HG03432 (cell line): Measurements from ENCODE around the gene OR51A2.
"Not testable (repeated sequence)": the region's sequence is repeated elsewhere in the genome, so short reads cannot be mapped to it uniquely, and the experiment has no call there.

Experiments
- ATAC-seq: cut with Tn5 transposase; IDR thresholded peaks from one replicate; pipeline ENCODE4 v1.9.1; 2021; ENCODE audit warnings: mild to moderate bottlenecking, moderate library complexity; ENCODE audit not compliant: unreplicated experiment

The OR51A2 gene, protein sequence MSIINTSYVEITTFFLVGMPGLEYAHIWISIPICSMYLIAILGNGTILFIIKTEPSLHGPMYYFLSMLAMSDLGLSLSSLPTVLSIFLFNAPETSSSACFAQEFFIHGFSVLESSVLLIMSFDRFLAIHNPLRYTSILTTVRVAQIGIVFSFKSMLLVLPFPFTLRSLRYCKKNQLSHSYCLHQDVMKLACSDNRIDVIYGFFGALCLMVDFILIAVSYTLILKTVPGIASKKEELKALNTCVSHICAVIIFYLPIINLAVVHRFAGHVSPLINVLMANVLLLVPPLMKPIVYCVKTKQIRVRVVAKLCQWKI

DNA sequence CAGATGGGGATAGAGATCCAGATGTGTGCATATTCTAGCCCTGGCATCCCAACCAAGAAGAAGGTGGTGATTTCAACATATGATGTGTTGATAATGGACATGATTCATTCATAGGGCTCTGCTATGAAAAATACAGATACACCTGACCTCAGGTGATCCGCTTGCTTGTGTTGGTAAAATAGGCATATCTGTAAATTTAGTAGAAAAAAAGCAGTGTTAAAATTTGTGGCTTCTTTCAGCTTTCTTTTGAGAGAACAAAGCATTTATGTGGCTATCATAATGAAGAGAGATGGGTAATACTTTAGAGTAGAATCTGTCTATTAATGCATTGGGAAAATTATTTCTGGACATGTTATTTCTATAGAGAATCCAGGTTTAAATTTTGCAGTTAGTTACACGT, at the start of gene OR51A2:
OR51A2 (minus strand) TSS at position 101 of the 400 bp plus-strand sequence; CDS start at position 101, 0 bp downstream.
- ATAC-seq: not testable (repeated sequence)

GRCh38 chr11:5004424-5005274, 49.1 kb upstream of the OR51A2 start:
- ATAC-seq: no peak

- no peak for ATAC-seq
Observed at GRCh38 chr11:4994551-4994950, 39.0 kb upstream of the OR51A2 start, which contains the start of gene OR51L1. TSS of gene OR51L1 (plus strand) at chr11:4994851. CDS start at chr11:4998983, 4,132 bp downstream.

DNA sequence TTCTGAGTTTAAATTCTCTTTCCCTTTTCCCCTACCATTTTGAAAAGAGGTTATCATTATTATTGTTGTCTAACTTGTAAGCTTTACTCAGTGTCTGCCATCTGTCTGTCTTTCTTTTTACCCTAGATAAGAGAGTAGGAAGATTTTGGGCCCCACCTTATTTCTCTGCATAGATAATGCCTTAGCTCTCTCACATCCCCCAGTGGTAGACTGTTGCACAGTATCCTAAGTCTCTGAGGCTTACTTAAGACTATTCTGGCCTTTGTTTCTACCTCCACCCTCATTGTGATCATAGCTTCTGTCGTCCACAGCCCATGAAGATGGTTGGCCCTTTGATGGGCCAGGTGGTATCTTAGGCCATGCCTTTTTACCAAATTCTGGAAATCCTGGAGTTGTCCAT, 35.5 kb upstream of the OR51A2 start:
- ATAC-seq: no peak

DNA sequence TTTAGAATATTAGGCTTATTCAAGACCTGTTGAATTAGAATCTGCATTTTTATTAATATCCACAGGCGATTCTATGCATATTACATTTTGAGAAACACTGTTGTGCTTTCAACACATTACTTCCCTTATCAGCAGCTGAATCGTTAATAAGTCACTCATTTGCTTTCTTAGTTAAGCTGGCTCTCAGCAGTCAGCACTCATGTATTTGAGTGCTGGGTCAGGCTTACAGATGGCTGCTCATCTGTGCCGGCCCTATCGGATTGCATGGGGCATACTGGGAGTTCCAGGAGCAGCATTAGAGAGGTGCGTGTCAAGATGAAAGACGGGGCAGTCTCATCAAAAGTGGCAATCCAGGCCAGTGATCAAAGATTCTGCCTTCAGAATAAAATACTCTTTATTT, 28.3 kb upstream of the OR51A2 start:
- no peak for ATAC-seq

- ATAC-seq: no peak
Observed at GRCh38 chr11:4982678-4983077, 27.2 kb upstream of the OR51A2 start.

DNA sequence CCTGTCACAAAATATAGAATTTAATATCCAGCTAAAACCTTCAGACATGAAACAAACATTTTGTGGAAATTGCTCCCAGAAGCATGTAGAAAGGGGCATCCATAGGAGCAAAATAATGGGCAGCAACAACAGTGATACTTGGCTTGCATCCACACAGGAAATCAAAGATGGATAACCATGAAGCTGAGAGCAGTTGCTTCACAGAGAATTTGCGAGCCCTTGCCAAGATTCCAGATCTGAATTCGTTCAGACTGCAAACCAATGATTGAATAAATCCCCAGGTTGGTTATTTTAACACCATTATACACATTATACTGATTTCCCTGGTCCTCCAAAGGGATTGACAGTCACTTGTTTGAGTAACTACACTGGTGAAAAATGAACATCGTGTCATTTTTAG, 23.5 kb upstream of the OR51A2 start:
- ATAC-seq: no peak

DNA sequence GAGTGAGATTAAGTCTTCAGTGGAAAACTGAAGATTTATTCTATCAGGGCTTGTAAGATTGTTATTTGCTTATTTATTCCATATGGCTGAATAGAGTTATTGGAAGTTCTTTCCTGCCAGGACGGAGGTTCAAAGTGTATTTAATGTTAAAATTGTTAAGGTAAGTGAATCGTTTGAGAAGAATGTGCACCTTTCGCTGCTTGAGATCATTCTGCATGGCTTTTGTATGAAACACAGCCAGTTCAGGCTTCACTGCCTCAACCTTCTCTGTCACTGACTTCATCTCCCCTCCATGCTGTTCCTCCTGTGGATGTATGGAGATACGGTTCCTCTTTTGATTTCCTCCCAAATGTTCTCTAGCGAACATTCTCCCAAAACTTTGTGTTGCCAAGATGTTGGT, 19.9 kb upstream of the OR51A2 start:
- no peak for ATAC-seq

DNA sequence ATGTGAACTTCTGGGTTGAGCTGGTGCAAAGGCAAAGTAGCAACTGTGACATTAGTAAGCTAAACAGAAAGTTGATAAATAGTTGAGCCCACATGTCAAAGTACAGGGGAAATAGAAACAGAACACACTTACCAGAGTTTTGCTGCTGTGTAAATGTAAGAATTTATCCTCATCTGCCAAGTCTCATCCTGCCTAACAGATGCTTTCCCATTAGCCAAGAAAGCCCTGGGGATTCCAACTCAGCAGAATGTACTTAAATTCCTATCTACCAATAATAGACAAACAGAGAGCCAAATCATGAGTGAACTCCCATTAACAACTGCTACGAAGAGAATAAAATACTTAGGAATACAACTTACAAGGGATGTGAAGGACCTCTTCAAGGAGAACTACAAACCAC, 7.3 kb upstream of the OR51A2 start:
- ATAC-seq: no peak

GRCh38 chr11:4960877-4961276, 5.4 kb upstream of the OR51A2 start:
- ATAC-seq: no peak

DNA sequence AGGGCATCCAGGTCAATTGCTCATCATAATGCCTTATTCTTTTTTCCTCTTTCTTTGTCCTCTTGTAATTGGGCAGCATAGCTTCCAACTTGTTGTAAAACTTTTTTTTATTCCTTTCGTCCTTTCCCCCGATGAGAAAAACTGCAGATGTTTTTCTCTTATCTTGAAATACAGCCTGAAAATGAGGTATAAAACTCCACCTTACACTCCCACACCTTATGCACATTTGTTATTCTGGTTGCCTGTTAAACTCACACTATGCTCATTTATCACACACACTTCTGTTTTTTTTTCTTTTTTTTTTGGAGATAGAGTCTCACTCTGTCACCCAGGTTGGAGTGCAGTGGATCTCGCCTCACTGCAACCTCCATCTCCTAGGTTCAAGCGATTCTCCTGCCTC, 1.9 kb upstream of the OR51A2 start:
- ATAC-seq: no peak

DNA sequence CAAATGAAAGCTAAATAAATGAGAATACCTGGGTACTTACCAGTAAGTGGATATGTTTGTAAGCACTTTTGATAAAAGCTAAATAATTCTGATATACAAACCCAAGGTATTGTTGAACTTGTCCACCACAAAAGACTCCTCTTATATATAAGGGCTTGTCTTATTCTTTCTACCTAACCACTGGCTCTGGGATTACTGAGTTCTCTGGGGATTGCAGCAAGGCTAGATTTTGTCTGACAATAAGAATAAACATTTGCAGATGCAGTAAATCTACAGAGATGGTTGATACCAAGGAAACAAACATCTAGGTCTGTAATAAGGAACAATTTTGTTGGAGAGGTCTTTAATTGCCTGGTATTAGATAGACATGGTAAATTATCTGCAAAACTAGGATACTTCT, 8.0 kb downstream of the OR51A2 start, which contains the start of gene OR51A4:
OR51A4 (minus strand) TSS at position 101 of the 400 bp plus-strand sequence. CDS start 505 bp downstream, outside the sequence.
- no peak for ATAC-seq

GRCh38 chr11:4936745-4937144, 18.8 kb downstream of the OR51A2 start:
- ATAC-seq: no peak

- no peak for ATAC-seq
Observed at GRCh38 chr11:4932751-4933150, 22.8 kb downstream of the OR51A2 start.

DNA sequence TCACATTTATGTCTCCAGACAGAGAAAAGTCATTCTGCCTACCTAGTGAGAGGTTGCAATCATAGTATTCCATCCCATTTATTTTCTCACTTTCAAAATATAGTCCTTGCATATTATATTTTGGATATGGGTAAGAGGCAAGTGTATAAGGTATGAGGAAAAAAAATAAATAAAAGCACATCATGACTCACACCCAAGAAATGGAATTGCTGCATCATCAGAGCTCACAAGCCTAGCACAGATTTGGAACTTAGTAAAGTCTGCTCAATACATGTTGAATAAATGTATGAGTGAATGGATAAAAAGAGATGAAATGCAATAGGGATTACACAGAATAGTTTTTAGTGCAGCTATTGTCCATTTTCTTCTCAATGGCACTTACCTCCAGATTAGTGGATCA, 28.9 kb downstream of the OR51A2 start:
- ATAC-seq: no peak

DNA sequence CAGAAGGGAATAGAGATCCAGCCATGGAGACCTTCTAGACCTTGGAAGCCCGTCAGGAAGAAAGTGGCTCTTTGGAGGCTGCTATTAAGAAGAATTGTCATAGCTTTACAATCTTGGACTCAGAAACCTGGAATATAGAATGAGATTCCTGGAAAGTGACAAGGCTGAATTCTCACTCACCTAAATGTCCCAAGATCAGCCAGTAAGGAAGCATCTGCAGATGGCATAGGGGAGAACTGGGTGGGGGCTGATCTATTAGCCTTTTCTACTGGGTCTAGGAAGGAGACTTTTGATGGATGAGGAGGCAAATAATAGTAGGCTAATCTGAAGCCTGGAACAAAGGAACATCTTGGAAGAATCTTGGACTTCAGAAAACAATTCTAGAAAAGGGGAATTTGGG, 31.3 kb downstream of the OR51A2 start, which contains the start of gene OR51G1:
OR51G1 (minus strand) TSS at position 101 of the 400 bp plus-strand sequence; CDS start at position 101, 0 bp downstream.
- no peak for ATAC-seq

DNA sequence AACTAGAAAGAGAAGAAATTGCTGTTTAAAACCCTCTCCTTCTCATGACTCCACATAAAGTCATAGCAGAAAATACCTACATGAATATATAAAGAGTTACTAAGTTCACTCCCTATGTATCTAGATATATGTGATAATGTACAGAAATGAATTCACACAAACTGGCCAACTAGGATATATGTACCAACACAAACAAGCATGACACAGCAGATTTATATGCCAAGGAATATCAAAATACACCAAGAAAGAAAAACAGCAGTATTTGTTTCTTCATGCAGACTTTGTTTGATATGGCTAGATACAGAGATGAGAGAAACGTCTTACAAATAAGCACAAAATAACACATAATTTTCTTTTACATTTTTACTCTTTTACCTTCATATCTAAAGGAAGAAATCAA, 33.2 kb downstream of the OR51A2 start:
- no peak for ATAC-seq

DNA sequence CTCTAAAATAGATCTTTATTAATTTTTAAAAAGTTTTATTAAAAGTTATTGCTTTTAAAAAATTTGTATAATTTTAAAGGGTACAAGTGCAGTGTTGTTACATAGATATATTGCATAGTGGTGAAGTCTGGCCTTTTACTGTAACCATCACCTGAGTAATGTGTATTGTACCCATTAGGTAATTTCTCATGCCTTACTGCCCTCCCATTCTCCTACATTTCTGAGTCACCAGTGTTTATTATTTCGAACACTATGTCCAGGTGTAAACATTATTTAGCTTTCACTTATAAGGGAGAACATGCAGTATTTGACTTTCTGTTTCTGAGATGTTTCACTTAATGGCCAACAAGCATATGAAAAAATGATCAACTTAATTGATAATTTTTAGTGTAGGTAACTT, 33.7 kb downstream of the OR51A2 start:
- ATAC-seq: no peak

DNA sequence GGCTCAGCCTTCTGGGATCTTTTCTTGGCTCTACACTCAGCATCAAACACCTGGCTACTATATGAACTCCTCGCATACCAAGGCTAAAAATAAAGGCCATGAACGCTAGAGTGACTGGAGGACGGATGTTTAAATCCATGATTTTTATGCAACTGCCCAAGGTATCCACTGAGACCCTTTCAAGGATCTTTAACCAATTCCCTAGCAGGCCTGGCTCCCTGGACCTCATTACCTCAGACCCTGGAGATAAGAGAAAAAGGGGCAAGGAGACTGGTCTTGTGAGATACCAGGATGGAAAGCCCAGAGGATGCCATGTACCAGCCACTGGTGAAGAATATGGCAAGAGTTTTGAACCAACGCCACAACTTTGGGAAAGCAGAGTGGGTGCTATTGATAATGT, 36.3 kb downstream of the OR51A2 start, which contains the start of gene OR51G2:
OR51G2 (minus strand) TSS at position 101 of the 400 bp plus-strand sequence. CDS start 3,687 bp downstream, outside the sequence.
- ATAC-seq: no peak

DNA sequence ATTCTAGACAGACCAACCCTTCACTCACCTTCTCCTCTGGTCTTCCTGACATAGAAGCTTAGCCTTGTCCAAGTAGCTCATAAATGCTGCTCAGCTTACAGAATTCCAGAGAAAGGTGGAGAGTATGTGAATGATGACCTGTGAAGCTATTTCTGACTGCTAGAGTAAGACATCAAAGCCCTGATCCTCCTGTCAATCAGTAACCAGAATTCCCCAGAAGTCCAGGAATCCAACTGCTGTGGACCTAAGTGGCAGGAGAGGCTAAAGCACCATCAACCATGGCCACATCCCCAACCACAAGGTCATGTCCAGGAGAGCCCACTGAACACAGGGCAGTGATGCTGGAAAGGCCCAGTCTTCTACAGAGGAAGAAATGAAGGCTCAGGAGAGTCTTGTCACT, 38.9 kb downstream of the OR51A2 start:
- ATAC-seq: no peak
